ENCODE results near the gene PRKN.
"Not testable (repeated sequence)": the region's sequence is repeated elsewhere in the genome, so short reads cannot be mapped to it uniquely, and the experiment has no call there.

The PRKN gene

DNA sequence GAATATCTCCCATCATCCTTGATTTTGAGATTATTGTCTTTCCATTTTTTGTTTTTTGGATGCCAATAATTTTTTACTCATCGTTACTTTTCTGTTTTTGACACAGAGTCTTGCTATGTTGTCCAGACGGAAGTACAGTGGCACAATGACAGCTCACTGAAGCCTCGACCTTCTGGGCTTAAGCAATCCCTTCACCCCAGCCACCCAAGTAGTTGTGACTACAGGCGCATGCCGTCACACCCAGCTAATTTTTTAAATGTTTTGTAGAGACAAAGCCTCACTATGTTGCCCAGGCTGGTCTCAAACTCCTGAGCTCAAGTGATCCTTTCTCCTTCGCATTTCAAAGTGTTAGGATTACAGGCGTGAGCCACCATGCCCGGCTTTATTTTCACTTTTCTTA, 851.3 kb downstream of the PRKN start:
- no peak for DNase-seq

- DNase-seq, result no peak
Observed at GRCh38 chr6:161870236-161870901, 857.2 kb downstream of the PRKN start.

- no peak for DNase-seq
Observed at GRCh38 chr6:161869491-161869890, 858.1 kb downstream of the PRKN start.

DNA sequence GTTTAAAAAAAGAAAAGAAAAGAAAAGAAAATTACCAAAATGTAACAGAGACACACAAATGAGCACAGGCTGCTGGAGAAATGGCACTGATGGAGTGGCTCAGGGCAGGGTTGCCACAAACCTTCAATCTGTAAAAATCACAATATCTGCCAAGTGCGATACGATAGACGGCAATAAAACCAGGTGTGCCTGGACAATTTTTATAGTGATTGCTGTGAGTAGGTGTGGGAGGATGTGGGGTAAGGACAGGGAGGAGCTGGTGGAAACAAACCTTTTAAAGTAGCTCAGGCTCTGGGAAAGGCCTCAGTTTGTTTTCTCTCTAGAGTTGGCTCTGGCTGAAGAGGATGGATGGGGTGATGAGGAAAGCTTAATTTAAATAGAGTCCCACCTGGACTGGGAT, 861.0 kb downstream of the PRKN start:
- DNase-seq, result no peak

DNA sequence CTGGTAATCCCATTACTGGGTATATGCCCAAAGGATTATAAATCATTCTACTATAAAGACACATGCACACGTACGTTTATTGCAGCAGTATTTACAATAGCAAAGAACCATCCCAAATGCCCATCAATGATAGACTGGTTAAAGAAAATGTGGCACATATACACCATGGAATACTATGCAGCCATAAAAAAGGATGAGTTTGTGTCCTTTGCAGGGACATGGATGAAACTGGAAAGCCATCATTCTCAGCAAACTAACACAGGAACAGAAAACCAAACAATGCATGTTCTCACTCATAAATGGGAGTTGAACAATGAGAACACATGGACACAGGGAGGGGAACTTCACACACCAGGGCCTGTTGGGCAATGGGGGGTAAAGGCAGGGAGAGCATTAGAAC, 866.5 kb downstream of the PRKN start:
- not testable (repeated sequence) for DNase-seq

DNA sequence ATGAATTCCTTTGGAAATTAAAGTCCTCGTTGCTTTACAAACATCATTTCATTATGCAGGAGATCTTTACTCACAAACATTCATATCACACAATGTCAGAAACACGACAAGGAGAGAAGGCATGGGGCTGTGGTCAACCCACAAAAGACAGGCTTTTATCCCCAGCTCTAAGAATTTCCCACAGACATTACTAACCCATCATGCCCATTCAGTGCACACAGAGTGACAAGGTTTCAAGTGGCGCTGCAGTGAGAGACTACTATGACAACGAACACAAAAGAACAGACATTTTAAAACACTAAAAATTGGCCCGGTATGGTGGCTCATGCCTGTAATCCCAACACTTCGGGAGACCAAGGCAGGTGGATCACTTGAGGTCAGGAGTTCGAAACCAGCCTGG, 873.9 kb downstream of the PRKN start:
- no peak for DNase-seq

GRCh38 chr6:161851486-161851885, 876.1 kb downstream of the PRKN start:
- DNase-seq, result not testable (repeated sequence)

GRCh38 chr6:161850562-161850961, 877.0 kb downstream of the PRKN start:
- DNase-seq, result no peak

DNA sequence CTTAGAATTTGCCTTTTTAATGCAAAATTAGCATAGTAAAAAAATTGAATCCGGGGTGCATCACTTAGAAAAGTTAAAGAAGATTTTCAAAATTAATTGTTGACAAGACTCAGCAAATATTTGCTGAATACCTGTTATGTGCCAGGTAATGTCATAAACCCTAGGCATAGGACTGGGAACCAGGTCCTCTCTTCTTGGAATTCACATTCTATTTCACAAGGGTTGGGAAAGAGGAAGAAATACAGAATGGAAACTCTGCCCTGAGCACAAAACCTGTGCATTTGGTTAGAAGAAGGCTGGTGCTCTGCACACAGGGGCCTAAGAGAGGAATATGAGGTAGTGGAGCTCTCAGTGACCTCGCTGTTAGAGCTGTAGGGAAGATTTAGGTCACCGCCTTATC, 879.9 kb downstream of the PRKN start:
- DNase-seq, result no peak

DNA sequence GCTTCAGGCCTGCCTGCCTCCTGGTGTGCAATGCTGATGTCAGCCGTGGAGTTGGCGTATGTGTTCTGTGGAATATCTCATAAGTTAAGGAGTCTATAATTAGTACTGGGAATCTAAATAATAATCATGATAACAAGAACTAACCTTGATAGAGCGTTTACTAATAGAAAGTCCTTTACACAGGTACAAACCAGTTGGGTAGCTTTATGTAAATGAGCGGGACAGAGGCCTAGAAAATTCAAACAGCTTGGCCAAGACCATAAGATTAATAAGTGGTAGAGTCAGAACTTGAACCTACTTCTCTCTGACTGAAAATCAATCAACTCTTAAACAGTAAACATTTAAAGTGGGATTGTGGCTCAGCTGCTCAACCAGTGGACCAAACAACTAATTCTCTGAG, 882.8 kb downstream of the PRKN start:
- DNase-seq, result no peak

DNA sequence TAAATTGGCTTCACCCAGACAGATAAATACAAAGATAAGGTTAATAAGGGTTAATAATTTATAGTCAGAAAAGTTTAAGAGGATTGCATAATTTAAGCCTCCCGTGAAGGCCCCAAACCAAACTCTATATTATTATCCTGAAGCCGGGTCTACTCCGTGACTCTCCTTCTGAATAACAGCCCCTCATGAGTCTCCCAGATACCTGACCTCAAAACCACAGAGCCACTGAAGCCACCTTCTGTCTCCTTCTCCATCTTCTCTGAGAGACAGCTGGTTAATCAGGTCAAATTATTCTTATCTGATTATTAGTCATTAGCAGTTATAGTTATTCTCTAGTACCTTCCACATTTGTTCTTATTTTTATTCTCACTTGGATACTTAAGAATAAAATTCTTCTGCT, 884.5 kb downstream of the PRKN start:
- DNase-seq, result no peak

DNA sequence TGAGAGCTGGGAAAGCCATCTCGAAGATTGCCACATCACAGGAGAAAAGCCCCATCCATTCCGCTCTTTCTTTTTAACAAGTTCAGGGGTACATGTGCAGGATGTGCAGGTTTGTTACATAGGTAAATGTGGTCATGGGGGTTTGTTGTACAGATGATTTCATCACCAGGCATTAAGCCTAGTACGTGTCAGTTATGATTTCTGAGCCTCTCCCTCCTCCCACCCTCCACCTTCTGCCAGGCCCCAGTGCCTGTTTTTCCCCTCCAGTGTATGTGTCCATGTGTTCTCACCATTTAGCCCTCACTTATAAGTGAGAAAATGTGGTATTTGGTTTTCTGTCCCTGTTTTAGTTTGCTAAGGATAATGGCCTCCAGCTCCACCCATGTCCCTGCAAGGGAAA, 887.2 kb downstream of the PRKN start:
- DNase-seq, result no peak

GRCh38 chr6:161838306-161839035, 889.1 kb downstream of the PRKN start:
- no peak for DNase-seq

DNA sequence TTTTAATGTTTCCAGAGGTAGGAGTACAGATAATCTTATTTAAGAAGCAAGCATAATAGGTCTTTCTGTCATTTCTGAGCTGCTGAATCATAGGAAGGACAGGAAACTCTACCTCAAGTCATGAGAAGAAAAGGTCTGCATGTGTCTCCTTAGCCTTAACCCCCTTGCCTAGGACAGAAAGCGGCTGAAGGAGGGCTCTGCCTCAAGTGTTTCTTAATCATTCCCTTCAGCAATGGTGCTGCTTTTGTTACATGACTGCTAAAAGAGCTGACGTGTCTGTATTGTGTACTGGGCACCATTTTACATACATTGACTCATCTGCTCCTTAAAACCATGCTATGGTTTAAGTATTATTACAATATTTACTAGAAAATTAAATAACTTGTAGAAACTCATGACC, 889.7 kb downstream of the PRKN start:
- DNase-seq, result no peak

DNA sequence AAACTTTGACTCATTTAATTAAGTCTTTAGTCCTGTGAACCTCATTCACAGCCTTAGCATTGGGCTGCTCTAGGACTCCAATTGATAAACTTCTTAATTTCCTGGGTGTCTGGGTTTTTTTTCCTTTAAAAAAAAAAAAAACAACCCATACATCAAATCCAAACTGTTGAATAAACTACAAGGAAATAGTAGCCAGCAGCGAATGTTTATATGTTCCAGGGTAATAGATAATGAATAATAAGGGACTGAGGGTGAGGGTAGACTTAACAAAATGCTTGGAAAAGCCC, 890.2 kb downstream of the PRKN start:
- DNase-seq, result no peak

DNA sequence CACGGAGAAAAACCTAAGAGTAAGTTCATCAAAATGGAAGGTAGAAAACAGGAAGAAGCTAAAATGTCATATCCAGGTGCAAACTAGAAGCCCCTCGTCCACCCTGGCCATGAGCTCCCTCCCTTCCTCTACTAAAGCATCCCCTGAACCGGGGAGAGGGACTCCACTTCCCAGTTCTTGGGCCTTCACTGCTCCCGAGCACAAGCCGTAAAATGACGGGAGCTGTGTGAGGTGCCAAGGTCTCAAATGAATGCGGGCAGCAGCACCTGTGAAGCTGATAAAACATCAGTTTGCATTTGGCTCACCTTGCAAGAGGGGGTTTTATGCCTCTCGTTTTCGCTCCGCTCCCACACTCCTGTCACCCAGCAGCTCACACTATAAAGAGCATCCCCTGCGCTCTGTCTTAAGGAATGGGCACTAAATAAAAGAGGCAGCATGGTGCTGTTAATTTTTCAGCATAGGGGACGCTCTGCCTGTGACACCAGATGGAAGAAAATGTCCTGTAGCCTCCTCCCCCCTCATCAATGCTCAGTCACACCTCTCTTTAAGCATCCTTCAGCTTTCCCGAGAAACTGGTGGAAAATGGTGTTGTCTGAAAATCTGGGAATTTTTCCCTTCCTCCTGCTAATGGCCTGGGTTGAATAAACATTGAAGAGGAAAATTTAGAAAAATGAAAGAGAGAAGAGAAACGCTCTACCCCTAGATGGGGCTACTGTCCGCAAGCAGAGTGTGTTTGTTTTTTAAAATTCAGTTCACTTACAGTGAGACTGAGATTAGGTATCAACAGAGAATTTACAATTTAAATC, 890.7 kb downstream of the PRKN start:
- no peak for DNase-seq

GRCh38 chr6:161835500-161836215, 891.9 kb downstream of the PRKN start:
- DNase-seq, result no peak

- DNase-seq, result no peak
Observed at GRCh38 chr6:161834426-161834825, 893.1 kb downstream of the PRKN start.

DNA sequence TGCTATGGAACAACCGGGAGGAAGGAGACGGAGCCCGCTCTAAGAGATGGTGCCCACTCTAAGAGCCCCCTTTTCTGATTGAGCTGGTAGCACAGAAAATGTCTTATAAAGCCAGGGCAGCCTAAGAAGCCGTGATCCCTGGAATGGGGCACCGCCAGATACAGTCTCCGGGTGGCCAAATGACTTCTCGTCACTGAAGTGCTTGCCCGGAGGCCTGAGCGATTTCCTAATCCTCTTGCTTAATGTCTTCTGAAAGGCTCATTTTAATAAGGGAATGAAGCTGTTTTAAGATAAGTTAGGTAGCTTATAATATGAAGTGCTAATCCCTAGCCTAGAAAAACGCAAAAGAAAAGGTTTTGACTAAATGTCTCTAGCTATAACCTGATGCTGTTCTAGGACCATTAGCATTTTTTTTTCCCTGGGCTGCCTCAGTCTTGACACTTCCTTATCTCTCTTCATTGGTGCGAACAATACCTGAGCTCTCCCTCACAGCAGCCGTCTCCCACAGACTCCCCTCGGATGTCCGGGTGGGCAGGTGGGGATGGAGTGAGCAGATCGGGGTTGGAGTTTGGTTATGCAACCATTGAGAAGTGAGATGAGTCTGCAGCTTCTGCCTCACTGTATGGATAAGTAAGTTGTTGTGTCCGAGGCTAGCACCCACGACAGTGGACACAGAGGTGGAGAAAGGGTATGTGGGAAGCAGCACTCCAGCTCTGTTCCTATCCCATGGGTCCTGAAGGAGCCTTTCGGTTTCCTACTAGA, 894.3 kb downstream of the PRKN start:
- no peak for DNase-seq

- DNase-seq, result no peak
Observed at GRCh38 chr6:161832622-161833021, 894.9 kb downstream of the PRKN start.

- DNase-seq, result no peak
Observed at GRCh38 chr6:161830866-161831616, 896.5 kb downstream of the PRKN start.

DNA sequence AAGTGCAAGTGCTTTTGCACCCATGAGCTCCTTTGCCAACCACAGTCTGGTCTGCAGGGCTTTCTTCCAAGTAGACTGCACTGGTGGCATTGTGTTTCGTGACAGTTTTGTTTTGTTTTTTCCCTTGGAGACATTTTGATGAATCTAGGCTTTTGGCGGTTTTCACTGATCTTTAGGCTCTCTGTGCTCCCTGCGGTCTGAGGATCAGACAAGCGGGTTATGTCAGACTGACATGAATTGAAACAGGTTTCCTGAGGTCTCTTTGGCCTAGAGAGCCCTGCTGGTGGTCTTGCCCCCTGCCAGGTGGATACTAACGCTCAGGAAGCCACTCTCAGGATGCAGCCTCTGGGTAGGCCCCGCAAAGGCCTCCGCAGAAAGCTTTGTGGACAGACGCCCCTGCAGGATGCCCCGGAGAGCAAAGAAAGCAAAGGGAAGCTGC, 898.3 kb downstream of the PRKN start:
- DNase-seq, result no peak
